ENCODE measurements around the gene CLEC20A. TPM values are rescaled to one million over a fixed set of nuclear protein-coding genes. Genes with fewer than 3 reads are reported as not detected.

Gene CLEC20A
- total and polyA plus RNA-seq, 2 experiments from 2014 or later, result not detected

DNA sequence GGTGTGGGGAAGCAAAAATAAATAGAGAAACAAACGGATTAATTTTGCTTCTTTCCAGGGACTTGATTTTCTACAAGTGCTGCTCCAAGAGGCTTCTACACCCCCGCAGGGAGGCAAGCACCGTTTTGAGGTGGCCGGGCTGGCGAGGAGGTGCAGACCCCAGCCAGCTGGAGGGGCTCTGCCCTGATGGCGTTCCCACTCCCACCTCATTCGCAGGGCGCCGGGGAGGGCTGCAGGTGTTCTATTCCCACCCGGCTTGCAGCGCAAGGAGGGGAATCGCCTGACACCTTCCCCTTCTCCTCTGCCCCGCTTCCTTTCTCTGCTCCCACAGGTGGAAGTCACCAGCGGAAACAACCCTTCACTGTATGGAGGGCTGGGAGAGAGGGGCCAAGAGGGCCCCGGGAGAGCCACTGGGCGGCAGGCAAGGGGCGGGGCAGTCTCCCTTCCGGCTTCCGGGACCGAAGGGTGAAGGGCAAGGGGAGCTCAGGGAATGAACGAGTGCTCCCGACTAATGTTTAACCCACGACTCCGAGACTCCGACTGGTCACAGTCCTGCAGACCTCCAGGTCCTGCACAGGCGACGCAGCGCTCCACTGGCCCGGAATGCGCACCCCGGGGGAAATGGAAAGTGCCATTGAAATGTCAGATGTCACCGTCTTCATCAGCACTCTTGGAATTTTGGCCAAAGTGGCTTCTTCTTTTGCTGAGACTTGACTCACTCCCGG lies 45.2 kb upstream of the CLEC20A start:
- DNase-seq (ENCODE audit: low spot score), result peak; percentile 83
- no peaks in the 10 kb centered on the region for H3K9me2 ChIP-seq (replicated peaks; ENCODE audit: insufficient read depth)
- no peaks in the 10 kb centered on the region for H3K27me3 ChIP-seq
- H3K79me2 ChIP-seq, result peaks cover 25% of the 10 kb centered on the region
- H3K27ac ChIP-seq, result peak overlapping the region; percentile 93
- 5% methylated on average over 33 of the region's 33 CpGs for WGBS (ENCODE audit: low lambda C conversion rate, missing lambda C conversion rate)
- H3K4me1 ChIP-seq (ENCODE audit: insufficient read depth), result peaks cover 35% of the 10 kb centered on the region
- peak overlapping the region; percentile 93 for H2AFZ ChIP-seq
- H3K9me3 ChIP-seq (ENCODE audit: low read depth), result no peaks in the 10 kb centered on the region
- no peaks in the 10 kb centered on the region for H4K20me1 ChIP-seq (ENCODE audit: insufficient read depth, poor library complexity, severe bottlenecking)
- no peaks in the 10 kb centered on the region for H3K36me3 ChIP-seq (replicated peaks; ENCODE audit: insufficient read depth, low read depth)
- peak overlapping the region; percentile 53 for H3K4me3 ChIP-seq
- peak overlapping the region; percentile 85 for H3K4me2 ChIP-seq
- TF ChIP-seq EZH2phosphoT487 (IDR thresholded peaks at IDR 0.05; ENCODE audit: low read depth, severe bottlenecking, unreplicated experiment), result no peak
- TF ChIP-seq, protein P1, sequence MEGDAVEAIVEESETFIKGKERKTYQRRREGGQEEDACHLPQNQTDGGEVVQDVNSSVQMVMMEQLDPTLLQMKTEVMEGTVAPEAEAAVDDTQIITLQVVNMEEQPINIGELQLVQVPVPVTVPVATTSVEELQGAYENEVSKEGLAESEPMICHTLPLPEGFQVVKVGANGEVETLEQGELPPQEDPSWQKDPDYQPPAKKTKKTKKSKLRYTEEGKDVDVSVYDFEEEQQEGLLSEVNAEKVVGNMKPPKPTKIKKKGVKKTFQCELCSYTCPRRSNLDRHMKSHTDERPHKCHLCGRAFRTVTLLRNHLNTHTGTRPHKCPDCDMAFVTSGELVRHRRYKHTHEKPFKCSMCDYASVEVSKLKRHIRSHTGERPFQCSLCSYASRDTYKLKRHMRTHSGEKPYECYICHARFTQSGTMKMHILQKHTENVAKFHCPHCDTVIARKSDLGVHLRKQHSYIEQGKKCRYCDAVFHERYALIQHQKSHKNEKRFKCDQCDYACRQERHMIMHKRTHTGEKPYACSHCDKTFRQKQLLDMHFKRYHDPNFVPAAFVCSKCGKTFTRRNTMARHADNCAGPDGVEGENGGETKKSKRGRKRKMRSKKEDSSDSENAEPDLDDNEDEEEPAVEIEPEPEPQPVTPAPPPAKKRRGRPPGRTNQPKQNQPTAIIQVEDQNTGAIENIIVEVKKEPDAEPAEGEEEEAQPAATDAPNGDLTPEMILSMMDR (IDR thresholded peaks at IDR 0.05; ENCODE audit: poor library complexity), result no peak
- TF ChIP-seq EZH2 (IDR thresholded peaks at IDR 0.05; ENCODE audit: borderline replicate concordance), result no peak

DNA sequence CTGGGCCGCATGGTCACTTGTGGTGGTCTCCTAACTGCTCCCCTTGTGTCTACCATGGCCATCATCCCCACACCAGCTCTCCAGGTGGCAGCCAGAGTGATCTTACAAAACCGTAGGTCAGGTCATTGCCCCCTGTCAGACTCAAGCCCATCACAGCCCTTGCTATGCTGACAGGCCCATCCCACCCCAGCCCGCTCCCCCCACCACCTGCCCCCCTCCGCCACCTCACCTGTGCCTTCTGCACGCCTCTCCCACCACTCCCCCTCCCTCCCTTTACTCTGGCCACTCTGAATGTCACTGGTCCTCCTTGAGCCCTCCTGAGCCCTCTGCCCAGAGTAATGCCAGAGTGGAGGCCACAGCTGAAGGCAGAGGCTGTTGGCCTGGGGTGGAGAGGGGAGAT lies 44.6 kb upstream of the CLEC20A start:
- no peak for DNase-seq (ENCODE audit: low spot score)
- Histone ChIP-seq H3K9me3 (ENCODE audit: low read depth) (no peaks in the 10 kb centered on the region), H3K79me2 (peaks cover 25% of the 10 kb centered on the region), H3K4me3 (peak overlapping the region; percentile 53), H2AFZ (peak overlapping the region; percentile 93), H4K20me1 (ENCODE audit: insufficient read depth, poor library complexity, severe bottlenecking) (no peaks in the 10 kb centered on the region), H3K27ac (peak overlapping the region; percentile 93), H3K9me2 (replicated peaks; ENCODE audit: insufficient read depth) (no peaks in the 10 kb centered on the region), H3K4me1 (ENCODE audit: insufficient read depth) (peaks cover 40% of the 10 kb centered on the region), H3K27me3 (no peaks in the 10 kb centered on the region), H3K4me2 (peak overlapping the region; percentile 85), H3K36me3 (replicated peaks; ENCODE audit: insufficient read depth, low read depth) (no peaks in the 10 kb centered on the region)
- 69% methylated on average over 5 of the region's 5 CpGs for WGBS (ENCODE audit: low lambda C conversion rate, missing lambda C conversion rate)
- TF ChIP-seq, protein P1 (IDR thresholded peaks at IDR 0.05; ENCODE audit: poor library complexity), result no peak
- TF ChIP-seq EZH2phosphoT487 (IDR thresholded peaks at IDR 0.05; ENCODE audit: low read depth, severe bottlenecking, unreplicated experiment), result no peak
- TF ChIP-seq EZH2 (IDR thresholded peaks at IDR 0.05; ENCODE audit: borderline replicate concordance), result no peak

DNA sequence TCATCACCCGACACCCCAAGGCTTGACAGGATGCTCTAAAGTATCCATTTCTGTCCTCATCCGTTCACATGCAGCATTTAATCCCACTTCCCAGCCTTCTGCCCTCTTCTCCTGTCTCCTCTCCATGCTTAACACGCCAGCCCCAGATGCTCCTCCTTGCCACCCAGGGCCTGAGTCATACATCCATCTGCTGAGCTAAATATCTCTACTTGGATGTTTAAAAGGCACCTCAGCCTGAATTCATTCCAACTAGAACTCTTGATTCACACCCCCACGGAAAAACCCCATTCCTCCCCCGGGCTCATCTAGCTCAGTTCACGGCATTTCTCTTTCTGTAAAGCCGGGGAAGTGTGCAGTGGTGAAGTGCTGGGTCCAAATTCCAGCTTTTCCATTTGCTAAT lies 43.9 kb upstream of the CLEC20A start:
- H3K4me1 ChIP-seq (ENCODE audit: insufficient read depth), result peaks cover 43% of the 10 kb centered on the region
- no peak overlapping the region for H2AFZ ChIP-seq
- H3K36me3 ChIP-seq (replicated peaks; ENCODE audit: insufficient read depth, low read depth), result no peaks in the 10 kb centered on the region
- H3K27ac ChIP-seq, result peak overlapping the region; percentile 46
- H3K9me3 ChIP-seq (ENCODE audit: low read depth), result no peaks in the 10 kb centered on the region
- H3K9me2 ChIP-seq (replicated peaks; ENCODE audit: insufficient read depth), result no peaks in the 10 kb centered on the region
- H3K4me3 ChIP-seq, result no peak overlapping the region
- no peaks in the 10 kb centered on the region for H4K20me1 ChIP-seq (ENCODE audit: insufficient read depth, poor library complexity, severe bottlenecking)
- H3K4me2 ChIP-seq, result peak overlapping the region; percentile 85
- peak; percentile 64 for DNase-seq (ENCODE audit: low spot score)
- no peaks in the 10 kb centered on the region for H3K27me3 ChIP-seq
- peaks cover 18% of the 10 kb centered on the region for H3K79me2 ChIP-seq
- TF ChIP-seq, protein P1 (IDR thresholded peaks at IDR 0.05; ENCODE audit: poor library complexity), result no peak
- TF ChIP-seq EZH2phosphoT487 (IDR thresholded peaks at IDR 0.05; ENCODE audit: low read depth, severe bottlenecking, unreplicated experiment) (no peak), EZH2 (IDR thresholded peaks at IDR 0.05; ENCODE audit: borderline replicate concordance) (no peak)
- WGBS (ENCODE audit: low lambda C conversion rate, missing lambda C conversion rate), result 67% methylated on average over 7 of the region's 7 CpGs

All from hepatocyte (in vitro differentiated cells).